Measurements from ENCODE around the gene HEXIM1. TPM values are rescaled to one million over a fixed set of nuclear protein-coding genes. Genes with fewer than 3 reads are reported as not detected.

The HEXIM1 gene
- total RNA-seq, 1 experiment from 2014 or later, result 29.6 TPM

DNA sequence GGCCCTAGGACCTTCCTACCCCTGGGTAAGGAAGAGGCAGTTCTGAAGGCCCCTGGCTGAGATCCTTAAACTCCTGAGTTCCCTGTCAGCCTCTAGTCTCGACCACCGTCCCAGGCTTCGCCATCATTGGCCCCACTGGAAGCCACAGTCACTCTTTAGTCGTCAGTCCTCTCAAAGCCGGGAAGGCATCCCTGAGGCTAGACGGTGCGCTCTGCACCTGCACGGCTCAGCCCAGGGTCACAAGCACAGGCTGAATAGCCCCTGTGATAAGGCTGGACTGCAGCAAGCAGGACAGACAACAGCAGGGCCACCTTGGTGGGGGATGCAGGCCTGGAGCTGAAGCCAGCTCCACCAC lies 3.3 kb upstream of the HEXIM1 start:
- DNase-seq (ENCODE audit: low spot score) (no peak), ATAC-seq (no peak)
- POLR2A ChIA-PET, result interaction anchor here (0.9 to 3.1 kb wide), 5 partner anchors 10 to 84 kb away, joined by 3 to 16 read pairs (median 5); partner anchors contain the start of genes ACBD4, HEXIM2 and NMT1
- Mint-ChIP-seq H3K27ac (no peak overlapping the region; the same call in 1 of the 2 replicates), H3K4me3 (peak overlapping the region; percentile 98), H3K36me3 (peaks cover 3% of the 10 kb centered on the region; the same call in 1 of the 2 replicates), H3K4me1 (peaks cover 28% of the 10 kb centered on the region), H3K9me3 (no peaks in the 10 kb centered on the region), H3K27me3 (ENCODE audit: low read depth) (peaks cover 5% of the 10 kb centered on the region; the same call in 1 of the 2 replicates)
- CTCF ChIA-PET, result interaction anchor here (0.7 to 16.3 kb wide), 8 partner anchors 10 to 176 kb away, joined by 3 to 531 read pairs (median 7); partner anchors contain the start of genes ACBD4, HEXIM2 and PLCD3
- TF ChIP-seq ZNF423 (CRISPR knock-in tag; IDR thresholded peaks at IDR 0.05) (no peak), GRHL2 (CRISPR knock-in tag; IDR thresholded peaks at IDR 0.05; ENCODE audit: insufficient replicate concordance, severe bottlenecking) (no peak), RORB (CRISPR knock-in tag; IDR thresholded peaks at IDR 0.05) (no peak), FOXP1 (CRISPR knock-in tag; IDR thresholded peaks at IDR 0.05; ENCODE audit: borderline replicate concordance) (no peak), ELF4 (CRISPR knock-in tag; IDR thresholded peaks at IDR 0.05; ENCODE audit: low read depth) (no peak), CBFB (CRISPR knock-in tag; IDR thresholded peaks at IDR 0.05; ENCODE audit: low read depth) (no peak), SMAD3 (CRISPR knock-in tag; IDR thresholded peaks at IDR 0.05; ENCODE audit: borderline replicate concordance) (no peak)
- TF ChIP-seq, protein P1, sequence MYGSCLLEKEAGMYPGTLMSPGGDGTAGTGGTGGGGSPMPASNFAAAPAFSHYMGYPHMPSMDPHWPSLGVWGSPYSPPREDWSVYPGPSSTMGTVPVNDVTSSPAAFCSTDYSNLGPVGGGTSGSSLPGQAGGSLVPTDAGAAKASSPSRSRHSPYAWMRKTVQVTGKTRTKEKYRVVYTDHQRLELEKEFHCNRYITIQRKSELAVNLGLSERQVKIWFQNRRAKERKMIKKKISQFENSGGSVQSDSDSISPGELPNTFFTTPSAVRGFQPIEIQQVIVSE (CRISPR knock-in tag; IDR thresholded peaks at IDR 0.05; ENCODE audit: borderline replicate concordance), result no peak

DNA sequence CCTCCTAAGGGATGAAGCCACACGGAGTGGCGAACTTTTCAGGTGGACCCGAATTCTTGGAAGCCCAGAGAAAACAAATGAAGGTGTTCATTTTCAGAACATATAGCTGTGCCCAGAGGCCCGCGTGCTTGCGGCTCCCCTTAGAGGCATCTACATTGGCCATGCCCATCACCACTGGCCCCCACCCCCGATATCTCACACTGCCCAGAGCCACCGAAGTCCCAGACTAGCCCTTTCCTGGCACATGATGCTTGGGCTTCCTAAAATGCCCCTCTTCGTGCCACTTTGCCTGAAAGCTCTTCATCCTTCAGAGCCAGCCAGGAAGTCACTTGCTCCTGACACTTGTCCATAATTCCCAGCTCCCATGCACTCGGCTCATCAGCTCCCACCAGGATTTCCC lies 2.1 kb upstream of the HEXIM1 start:
- H3K9me3 Mint-ChIP-seq, result no peaks in the 10 kb centered on the region
- peaks cover 5% of the 10 kb centered on the region; the same call in 1 of the 2 replicates for H3K27me3 Mint-ChIP-seq (ENCODE audit: low read depth)
- peaks cover 36% of the 10 kb centered on the region for H3K4me1 Mint-ChIP-seq
- TF ChIP-seq SP1 (CRISPR knock-in tag; conservative IDR thresholded peaks at IDR 0.05) (no peak), ZNF219 (CRISPR knock-in tag; IDR thresholded peaks at IDR 0.05; ENCODE audit: borderline replicate concordance) (no peak), ZNF671 (CRISPR knock-in tag; IDR thresholded peaks at IDR 0.05) (no peak), KAT7 (CRISPR knock-in tag; IDR thresholded peaks at IDR 0.05; ENCODE audit: borderline replicate concordance) (no peak), FOXP1 (CRISPR knock-in tag; IDR thresholded peaks at IDR 0.05; ENCODE audit: borderline replicate concordance) (no peak), NFYB (CRISPR knock-in tag; conservative IDR thresholded peaks at IDR 0.05; ENCODE audit: low read depth) (no peak), TCF7 (CRISPR knock-in tag; IDR thresholded peaks at IDR 0.05; ENCODE audit: low read depth) (no peak), NR2C2 (CRISPR knock-in tag; IDR thresholded peaks at IDR 0.05) (no peak), ZBTB21 (CRISPR knock-in tag; IDR thresholded peaks at IDR 0.05; ENCODE audit: borderline replicate concordance) (no peak)
- TF ChIP-seq, protein P2, sequence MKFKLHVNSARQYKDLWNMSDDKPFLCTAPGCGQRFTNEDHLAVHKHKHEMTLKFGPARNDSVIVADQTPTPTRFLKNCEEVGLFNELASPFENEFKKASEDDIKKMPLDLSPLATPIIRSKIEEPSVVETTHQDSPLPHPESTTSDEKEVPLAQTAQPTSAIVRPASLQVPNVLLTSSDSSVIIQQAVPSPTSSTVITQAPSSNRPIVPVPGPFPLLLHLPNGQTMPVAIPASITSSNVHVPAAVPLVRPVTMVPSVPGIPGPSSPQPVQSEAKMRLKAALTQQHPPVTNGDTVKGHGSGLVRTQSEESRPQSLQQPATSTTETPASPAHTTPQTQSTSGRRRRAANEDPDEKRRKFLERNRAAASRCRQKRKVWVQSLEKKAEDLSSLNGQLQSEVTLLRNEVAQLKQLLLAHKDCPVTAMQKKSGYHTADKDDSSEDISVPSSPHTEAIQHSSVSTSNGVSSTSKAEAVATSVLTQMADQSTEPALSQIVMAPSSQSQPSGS (CRISPR knock-in tag; IDR thresholded peaks at IDR 0.05; ENCODE audit: borderline replicate concordance, low read depth), result no peak
- TF ChIP-seq, protein P3, sequence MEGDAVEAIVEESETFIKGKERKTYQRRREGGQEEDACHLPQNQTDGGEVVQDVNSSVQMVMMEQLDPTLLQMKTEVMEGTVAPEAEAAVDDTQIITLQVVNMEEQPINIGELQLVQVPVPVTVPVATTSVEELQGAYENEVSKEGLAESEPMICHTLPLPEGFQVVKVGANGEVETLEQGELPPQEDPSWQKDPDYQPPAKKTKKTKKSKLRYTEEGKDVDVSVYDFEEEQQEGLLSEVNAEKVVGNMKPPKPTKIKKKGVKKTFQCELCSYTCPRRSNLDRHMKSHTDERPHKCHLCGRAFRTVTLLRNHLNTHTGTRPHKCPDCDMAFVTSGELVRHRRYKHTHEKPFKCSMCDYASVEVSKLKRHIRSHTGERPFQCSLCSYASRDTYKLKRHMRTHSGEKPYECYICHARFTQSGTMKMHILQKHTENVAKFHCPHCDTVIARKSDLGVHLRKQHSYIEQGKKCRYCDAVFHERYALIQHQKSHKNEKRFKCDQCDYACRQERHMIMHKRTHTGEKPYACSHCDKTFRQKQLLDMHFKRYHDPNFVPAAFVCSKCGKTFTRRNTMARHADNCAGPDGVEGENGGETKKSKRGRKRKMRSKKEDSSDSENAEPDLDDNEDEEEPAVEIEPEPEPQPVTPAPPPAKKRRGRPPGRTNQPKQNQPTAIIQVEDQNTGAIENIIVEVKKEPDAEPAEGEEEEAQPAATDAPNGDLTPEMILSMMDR (IDR thresholded peaks at IDR 0.05), result no peak
- TF ChIP-seq, protein P4, sequence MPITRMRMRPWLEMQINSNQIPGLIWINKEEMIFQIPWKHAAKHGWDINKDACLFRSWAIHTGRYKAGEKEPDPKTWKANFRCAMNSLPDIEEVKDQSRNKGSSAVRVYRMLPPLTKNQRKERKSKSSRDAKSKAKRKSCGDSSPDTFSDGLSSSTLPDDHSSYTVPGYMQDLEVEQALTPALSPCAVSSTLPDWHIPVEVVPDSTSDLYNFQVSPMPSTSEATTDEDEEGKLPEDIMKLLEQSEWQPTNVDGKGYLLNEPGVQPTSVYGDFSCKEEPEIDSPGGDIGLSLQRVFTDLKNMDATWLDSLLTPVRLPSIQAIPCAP (CRISPR knock-in tag; IDR thresholded peaks at IDR 0.05), result no peak
- TF ChIP-seq, protein P5, sequence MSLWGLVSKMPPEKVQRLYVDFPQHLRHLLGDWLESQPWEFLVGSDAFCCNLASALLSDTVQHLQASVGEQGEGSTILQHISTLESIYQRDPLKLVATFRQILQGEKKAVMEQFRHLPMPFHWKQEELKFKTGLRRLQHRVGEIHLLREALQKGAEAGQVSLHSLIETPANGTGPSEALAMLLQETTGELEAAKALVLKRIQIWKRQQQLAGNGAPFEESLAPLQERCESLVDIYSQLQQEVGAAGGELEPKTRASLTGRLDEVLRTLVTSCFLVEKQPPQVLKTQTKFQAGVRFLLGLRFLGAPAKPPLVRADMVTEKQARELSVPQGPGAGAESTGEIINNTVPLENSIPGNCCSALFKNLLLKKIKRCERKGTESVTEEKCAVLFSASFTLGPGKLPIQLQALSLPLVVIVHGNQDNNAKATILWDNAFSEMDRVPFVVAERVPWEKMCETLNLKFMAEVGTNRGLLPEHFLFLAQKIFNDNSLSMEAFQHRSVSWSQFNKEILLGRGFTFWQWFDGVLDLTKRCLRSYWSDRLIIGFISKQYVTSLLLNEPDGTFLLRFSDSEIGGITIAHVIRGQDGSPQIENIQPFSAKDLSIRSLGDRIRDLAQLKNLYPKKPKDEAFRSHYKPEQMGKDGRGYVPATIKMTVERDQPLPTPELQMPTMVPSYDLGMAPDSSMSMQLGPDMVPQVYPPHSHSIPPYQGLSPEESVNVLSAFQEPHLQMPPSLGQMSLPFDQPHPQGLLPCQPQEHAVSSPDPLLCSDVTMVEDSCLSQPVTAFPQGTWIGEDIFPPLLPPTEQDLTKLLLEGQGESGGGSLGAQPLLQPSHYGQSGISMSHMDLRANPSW (CRISPR knock-in tag; conservative IDR thresholded peaks at IDR 0.05; ENCODE audit: low read depth), result no peak
- TF ChIP-seq, protein P6, sequence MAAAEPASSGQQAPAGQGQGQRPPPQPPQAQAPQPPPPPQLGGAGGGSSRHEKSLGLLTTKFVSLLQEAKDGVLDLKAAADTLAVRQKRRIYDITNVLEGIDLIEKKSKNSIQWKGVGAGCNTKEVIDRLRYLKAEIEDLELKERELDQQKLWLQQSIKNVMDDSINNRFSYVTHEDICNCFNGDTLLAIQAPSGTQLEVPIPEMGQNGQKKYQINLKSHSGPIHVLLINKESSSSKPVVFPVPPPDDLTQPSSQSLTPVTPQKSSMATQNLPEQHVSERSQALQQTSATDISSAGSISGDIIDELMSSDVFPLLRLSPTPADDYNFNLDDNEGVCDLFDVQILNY (CRISPR knock-in tag; IDR thresholded peaks at IDR 0.05), result no peak
- TF ChIP-seq, protein P7, sequence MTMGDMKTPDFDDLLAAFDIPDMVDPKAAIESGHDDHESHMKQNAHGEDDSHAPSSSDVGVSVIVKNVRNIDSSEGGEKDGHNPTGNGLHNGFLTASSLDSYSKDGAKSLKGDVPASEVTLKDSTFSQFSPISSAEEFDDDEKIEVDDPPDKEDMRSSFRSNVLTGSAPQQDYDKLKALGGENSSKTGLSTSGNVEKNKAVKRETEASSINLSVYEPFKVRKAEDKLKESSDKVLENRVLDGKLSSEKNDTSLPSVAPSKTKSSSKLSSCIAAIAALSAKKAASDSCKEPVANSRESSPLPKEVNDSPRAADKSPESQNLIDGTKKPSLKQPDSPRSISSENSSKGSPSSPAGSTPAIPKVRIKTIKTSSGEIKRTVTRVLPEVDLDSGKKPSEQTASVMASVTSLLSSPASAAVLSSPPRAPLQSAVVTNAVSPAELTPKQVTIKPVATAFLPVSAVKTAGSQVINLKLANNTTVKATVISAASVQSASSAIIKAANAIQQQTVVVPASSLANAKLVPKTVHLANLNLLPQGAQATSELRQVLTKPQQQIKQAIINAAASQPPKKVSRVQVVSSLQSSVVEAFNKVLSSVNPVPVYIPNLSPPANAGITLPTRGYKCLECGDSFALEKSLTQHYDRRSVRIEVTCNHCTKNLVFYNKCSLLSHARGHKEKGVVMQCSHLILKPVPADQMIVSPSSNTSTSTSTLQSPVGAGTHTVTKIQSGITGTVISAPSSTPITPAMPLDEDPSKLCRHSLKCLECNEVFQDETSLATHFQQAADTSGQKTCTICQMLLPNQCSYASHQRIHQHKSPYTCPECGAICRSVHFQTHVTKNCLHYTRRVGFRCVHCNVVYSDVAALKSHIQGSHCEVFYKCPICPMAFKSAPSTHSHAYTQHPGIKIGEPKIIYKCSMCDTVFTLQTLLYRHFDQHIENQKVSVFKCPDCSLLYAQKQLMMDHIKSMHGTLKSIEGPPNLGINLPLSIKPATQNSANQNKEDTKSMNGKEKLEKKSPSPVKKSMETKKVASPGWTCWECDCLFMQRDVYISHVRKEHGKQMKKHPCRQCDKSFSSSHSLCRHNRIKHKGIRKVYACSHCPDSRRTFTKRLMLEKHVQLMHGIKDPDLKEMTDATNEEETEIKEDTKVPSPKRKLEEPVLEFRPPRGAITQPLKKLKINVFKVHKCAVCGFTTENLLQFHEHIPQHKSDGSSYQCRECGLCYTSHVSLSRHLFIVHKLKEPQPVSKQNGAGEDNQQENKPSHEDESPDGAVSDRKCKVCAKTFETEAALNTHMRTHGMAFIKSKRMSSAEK (CRISPR knock-in tag; IDR thresholded peaks at IDR 0.05; ENCODE audit: borderline replicate concordance), result no peak
- CTCF ChIA-PET, result interaction anchor here (1.4 to 16.3 kb wide), 3 partner anchors 12 to 51 kb away, joined by 7 to 531 read pairs (median 171); partner anchors contain the start of genes ACBD4, HEXIM2 and PLCD3
- POLR2A ChIA-PET, result interaction anchor here (2.4 to 3.1 kb wide), 2 partner anchors 15 to 26 kb away, joined by 5 to 16 read pairs; partner anchors contain the start of gene HEXIM2
- no peak for ATAC-seq
- H3K36me3 Mint-ChIP-seq, result peaks cover under 1% of the 10 kb centered on the region; the same call in 1 of the 2 replicates
- H3K4me3 Mint-ChIP-seq, result peak overlapping the region; percentile 98
- H3K27ac Mint-ChIP-seq, result no peak overlapping the region
- no peak for DNase-seq (ENCODE audit: low spot score)
